ENCODE data around the gene DIAPH2. TPM values are rescaled to one million over a fixed set of nuclear protein-coding genes. Genes with fewer than 3 reads are reported as not detected.

DIAPH2 gene
- total RNA-seq, 1 experiment from 2014 or later, result 6.3 TPM

GRCh38 chrX:97175147-97175546 lies 490.5 kb downstream of the DIAPH2 start:
- DNase-seq (ENCODE audit: low spot score), result no peak

GRCh38 chrX:97189668-97190067 lies 505.0 kb downstream of the DIAPH2 start:
- no peak for DNase-seq (ENCODE audit: low spot score)

- no peak for DNase-seq (ENCODE audit: low spot score)
Measured at GRCh38 chrX:97199501-97199900, 514.9 kb downstream of the DIAPH2 start.

GRCh38 chrX:97200454-97200853 lies 515.8 kb downstream of the DIAPH2 start:
- DNase-seq (ENCODE audit: low spot score), result no peak

- DNase-seq (ENCODE audit: low spot score), result no peak
Measured at GRCh38 chrX:97210501-97210900, 525.9 kb downstream of the DIAPH2 start.

- DNase-seq (ENCODE audit: low spot score), result no peak
Measured at GRCh38 chrX:97211070-97211469, 526.4 kb downstream of the DIAPH2 start.

GRCh38 chrX:97215186-97215585 lies 530.5 kb downstream of the DIAPH2 start:
- DNase-seq (ENCODE audit: low spot score), result no peak

- DNase-seq (ENCODE audit: low spot score), result no peak
Measured at GRCh38 chrX:97224148-97224547, 539.5 kb downstream of the DIAPH2 start.

- DNase-seq (ENCODE audit: low spot score), result no peak
Measured at GRCh38 chrX:97229318-97229717, 544.7 kb downstream of the DIAPH2 start.

- no peak for DNase-seq (ENCODE audit: low spot score)
Measured at GRCh38 chrX:97230948-97231347, 546.3 kb downstream of the DIAPH2 start.

- no peak for DNase-seq (ENCODE audit: low spot score)
Measured at GRCh38 chrX:97234471-97235081, 549.9 kb downstream of the DIAPH2 start.

GRCh38 chrX:97238632-97239031 lies 554.0 kb downstream of the DIAPH2 start:
- no peak for DNase-seq (ENCODE audit: low spot score)

- DNase-seq (ENCODE audit: low spot score), result no peak
Measured at GRCh38 chrX:97252111-97252510, 567.5 kb downstream of the DIAPH2 start.

GRCh38 chrX:97260679-97261078 lies 576.0 kb downstream of the DIAPH2 start:
- DNase-seq (ENCODE audit: low spot score), result no peak

- DNase-seq (ENCODE audit: low spot score), result no peak
Measured at GRCh38 chrX:97266406-97267121, 581.9 kb downstream of the DIAPH2 start.

GRCh38 chrX:97267396-97268181 lies 582.9 kb downstream of the DIAPH2 start:
- DNase-seq (ENCODE audit: low spot score), result no peak

- no peak for DNase-seq (ENCODE audit: low spot score)
Measured at GRCh38 chrX:97268182-97268680, 583.6 kb downstream of the DIAPH2 start.

- no peak for DNase-seq (ENCODE audit: low spot score)
Measured at GRCh38 chrX:97284531-97284930, 599.9 kb downstream of the DIAPH2 start.

- DNase-seq (ENCODE audit: low spot score), result no peak
Measured at GRCh38 chrX:97290199-97290598, 605.6 kb downstream of the DIAPH2 start.

GRCh38 chrX:97294041-97294440 lies 609.4 kb downstream of the DIAPH2 start:
- no peak for DNase-seq (ENCODE audit: low spot score)

- no peak for DNase-seq (ENCODE audit: low spot score)
Measured at GRCh38 chrX:97295954-97296353, 611.3 kb downstream of the DIAPH2 start.

- no peak for DNase-seq (ENCODE audit: low spot score)
Measured at GRCh38 chrX:97306771-97307470, 622.3 kb downstream of the DIAPH2 start.
